Sigmoid colon (tissue), 7 donors: ENCODE data around the gene PDIA6. TPM values are rescaled to one million over a fixed set of nuclear protein-coding genes. Genes with fewer than 3 reads are reported as not detected.

Experiments
- DNase-seq: peaks from one replicate; pipeline ENCODE4 v3.0.0-alpha.2; 2019
- H3K27ac ChIP-seq, 4 donors: fragments of 200-600 bp; sonication (generic); one replicate each; pipeline ENCODE4 v1.5.1; 2016 to 2019; ENCODE audit warnings: mild to moderate bottlenecking in 1 of 4
- H3K27me3 ChIP-seq, 3 donors: fragments of 200-600 bp; sonication (generic); one replicate each; pipeline ENCODE4 v1.5.1; 2019; ENCODE audit warnings: mild to moderate bottlenecking in 1 of 3
- H3K36me3 ChIP-seq, 4 donors: fragments of 200-600 bp; sonication (generic); one replicate each; pipeline ENCODE4 v1.5.1; 2016 to 2019
- H3K4me1 ChIP-seq, 4 donors: fragments of 200-600 bp; sonication (generic); one replicate each; pipeline ENCODE4 v1.5.1; 2017 to 2019
- H3K4me3 ChIP-seq, 4 donors: fragments of 200-600 bp; sonication (generic); one replicate each; pipeline ENCODE4 v1.5.1; 2017 to 2019; ENCODE audit warnings: mild to moderate bottlenecking in 2 of 4, moderate library complexity in 1 of 4
- H3K9me3 ChIP-seq, 4 donors: fragments of 200-600 bp in 3 of 4; sonication (generic) in 3 of 4; one replicate each; pipeline versions ENCODE4 v1.5.1 to v1.6.1; 2013 to 2019
- CTCF ChIP-seq, 4 experiments: fragments of 450-650 bp in 3 of 4; fragments of 200-600 bp in 1 of 4; IDR thresholded peaks; one replicate each; pipeline ENCODE4 v1.5.1; 2016 to 2019; ENCODE audit warnings: antibody characterized with exemption in 4 of 4, mild to moderate bottlenecking in 3 of 4, moderate library complexity in 2 of 4
- EP300 ChIP-seq, 4 donors: sonication (generic); formaldehyde crosslinking; IDR thresholded peaks; one replicate each; pipeline ENCODE4 v1.6.1; 2017; ENCODE audit warnings: antibody characterized with exemption in 4 of 4
- POLR2A ChIP-seq, 2 donors: fragments of 450-650 bp; IDR thresholded peaks; one replicate each; pipeline ENCODE4 v1.6.1; 2016; ENCODE audit warnings: antibody characterized with exemption in 2 of 2, mild to moderate bottlenecking in 2 of 2, moderate library complexity in 2 of 2
- POLR2AphosphoS5 ChIP-seq, 4 donors: sonication (generic); formaldehyde crosslinking; IDR thresholded peaks; one replicate each; pipeline ENCODE4 v1.6.1; 2017; ENCODE audit warnings: antibody characterized with exemption in 4 of 4
- WGBS, 2 donors: extraction: QIAGEN DNeasy Blood & Tissue Kit; methylation state at CpG; one replicate each; pipeline ENCODE4 v1.1.7; 2013; 5-methylcytosine and 5-hydroxymethylcytosine counted together
- intact Hi-C: fragments of 100-400 bp; cut with DNase I; formaldehyde crosslinking; loops from one replicate; pipeline ENCODE4 v1.15.1; 2023
- polyA plus RNA-seq, 3 donors: library from polyadenylated mRNA; stranded (reverse); fragments of 200-250 nt; gene quantifications; one replicate each; pipeline ENCODE4 v1.2.3, GENCODE V29; 2013
- total RNA-seq, 4 donors: library from RNA; depleted of rRNA; stranded (reverse); fragments of >200 nt; gene quantifications; one replicate each; pipeline ENCODE4 v1.1.0, GENCODE V29; 2016
- donor health status: healthy with polysubstance abuse.
- donor health status: Bipolar disorder and iron deficiency.
- donor health status: healthy.

PDIA6 gene
- total and polyA plus RNA-seq, 7 donors, result 31.8 to 211 (median 80.6) TPM

- no peak for TF ChIP-seq CTCF (IDR thresholded peaks at IDR 0.05)
- no peak for TF ChIP-seq POLR2A (IDR thresholded peaks at IDR 0.05)
- TF ChIP-seq POLR2AphosphoS5 (IDR thresholded peaks at IDR 0.05), result no peak
- TF ChIP-seq EP300 (IDR thresholded peaks at IDR 0.05), result no peak
- WGBS, 2 donors, result 76 to 82% methylated on average over 2 of the region's 2 CpGs
- Histone ChIP-seq H3K27ac (no peak overlapping the region), H3K9me3 (no peaks in the 10 kb centered on the region), H3K27me3 (no peaks in the 10 kb centered on the region), H3K4me3 (no peak overlapping the region), H3K4me1 (peaks cover 0 to 5% (median 2%) of the 10 kb centered on the region in 4 donors), H3K36me3 (peaks cover 44 to 95% (median 51%) of the 10 kb centered on the region in 4 donors)
- DNase-seq, result no peak
- intact Hi-C loops, result no loop called here
Observed at GRCh38 chr2:10792001-10792634, 20.5 kb downstream of the PDIA6 start.

- Histone ChIP-seq H3K9me3 (no peaks in the 10 kb centered on the region), H3K4me3 (no peak overlapping the region), H3K27me3 (no peaks in the 10 kb centered on the region), H3K4me1 (peaks cover 0 to 11% (median 4%) of the 10 kb centered on the region in 4 donors), H3K27ac (no peak overlapping the region), H3K36me3 (peaks cover 36 to 96% (median 55%) of the 10 kb centered on the region in 4 donors)
- intact Hi-C loops, result no loop called here
- 57 to 65% methylated on average over 6 of the region's 6 CpGs for WGBS, 2 donors
- no peak for TF ChIP-seq POLR2AphosphoS5 (IDR thresholded peaks at IDR 0.05)
- TF ChIP-seq EP300 (IDR thresholded peaks at IDR 0.05), result no peak
- TF ChIP-seq POLR2A (IDR thresholded peaks at IDR 0.05), result no peak
- no peak for DNase-seq
Observed at GRCh38 chr2:10790228-10790973, 22.2 kb downstream of the PDIA6 start.

DNA sequence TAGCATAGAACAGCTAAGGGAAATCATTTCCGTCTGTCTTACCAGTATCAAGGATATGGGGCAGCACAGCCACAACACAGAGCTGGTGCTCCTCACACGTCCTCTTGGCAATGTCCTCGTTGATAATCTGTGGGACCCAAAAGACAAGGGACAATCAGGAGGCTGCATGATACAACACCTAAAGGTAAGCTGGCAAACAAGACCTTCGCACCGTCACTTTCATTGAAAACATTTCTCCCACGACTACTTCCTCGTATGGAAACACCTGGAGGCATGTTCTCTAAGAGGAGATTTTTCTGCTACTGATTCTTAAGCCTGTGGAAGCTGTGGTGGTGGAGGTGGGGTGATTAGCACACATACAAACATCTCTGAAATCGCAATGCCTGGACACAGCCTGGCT is 23.7 kb downstream of the PDIA6 start:
- H3K4me1 ChIP-seq, result peaks cover 0 to 22% (median 6%) of the 10 kb centered on the region in 4 donors
- no peak for TF ChIP-seq EP300 (IDR thresholded peaks at IDR 0.05)
- no peak for TF ChIP-seq POLR2A (IDR thresholded peaks at IDR 0.05)
- no peak overlapping the region for H3K4me3 ChIP-seq
- H3K27ac ChIP-seq, result no peak overlapping the region
- DNase-seq, result no peak
- no peaks in the 10 kb centered on the region for H3K9me3 ChIP-seq
- H3K36me3 ChIP-seq, result peaks cover 36 to 97% (median 54%) of the 10 kb centered on the region in 4 donors
- WGBS, 2 donors, result 21 to 62% methylated on average over 8 of the region's 8 CpGs
- H3K27me3 ChIP-seq, result no peaks in the 10 kb centered on the region
- intact Hi-C loops, result no loop called here

DNA sequence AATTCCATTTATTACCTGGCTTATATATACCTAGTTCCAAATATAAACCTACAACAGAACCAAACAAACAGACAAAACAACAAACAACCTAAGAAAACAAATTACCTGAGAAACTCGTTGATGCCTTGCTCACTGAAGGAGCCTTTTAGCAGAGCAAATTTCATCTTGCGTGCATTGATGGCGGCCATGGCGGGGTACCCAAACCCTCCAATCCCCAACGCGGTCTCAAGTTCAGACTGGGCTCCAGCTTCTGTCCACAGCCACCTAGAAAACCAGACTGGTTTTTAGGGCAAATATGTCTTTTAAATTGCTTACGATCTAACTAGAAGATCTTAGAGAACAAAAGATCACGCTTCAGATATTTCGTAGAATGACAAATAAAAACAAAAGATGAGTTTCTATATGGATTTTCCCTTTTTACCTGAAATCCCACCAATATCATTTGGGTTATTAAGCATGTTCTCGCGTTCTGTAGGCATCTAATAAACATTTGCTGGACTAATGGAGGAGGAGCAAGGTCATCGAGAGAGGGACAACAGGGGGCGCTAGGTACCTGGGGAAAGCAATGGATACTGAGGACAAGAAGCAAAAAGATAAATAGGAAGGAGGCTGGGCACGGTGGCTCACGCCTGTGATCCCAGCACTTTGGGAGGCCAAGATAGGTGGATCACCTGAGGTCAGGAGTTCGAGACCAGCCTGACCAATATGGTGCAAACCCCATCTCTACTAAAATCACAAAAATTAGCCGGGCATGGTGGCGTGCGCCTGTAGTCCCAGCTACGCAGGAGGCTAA is 25.2 kb downstream of the PDIA6 start:
- Histone ChIP-seq H3K4me1 (peaks cover 0 to 19% (median 5%) of the 10 kb centered on the region in 4 donors), H3K36me3 (peaks cover 34 to 97% (median 51%) of the 10 kb centered on the region in 4 donors), H3K27me3 (no peaks in the 10 kb centered on the region), H3K9me3 (no peaks in the 10 kb centered on the region), H3K4me3 (no peak overlapping the region), H3K27ac (no peak overlapping the region)
- intact Hi-C loops, result no loop called here
- 89 to 92% methylated on average over 20 of the region's 20 CpGs for WGBS, 2 donors
- DNase-seq, result no peak
- no peak for TF ChIP-seq EP300 (IDR thresholded peaks at IDR 0.05)
- TF ChIP-seq POLR2A (IDR thresholded peaks at IDR 0.05), result no peak
- no peak for TF ChIP-seq POLR2AphosphoS5 (IDR thresholded peaks at IDR 0.05)
- no peak for TF ChIP-seq CTCF (IDR thresholded peaks at IDR 0.05)

- intact Hi-C loops, result no loop called here
- Histone ChIP-seq H3K9me3 (no peaks in the 10 kb centered on the region), H3K4me1 (peaks cover 0 to 16% (median 5%) of the 10 kb centered on the region in 4 donors), H3K27me3 (no peaks in the 10 kb centered on the region), H3K27ac (peak overlapping the region in 3 of 4 donors; percentile 63 to 75 (median 70)), H3K36me3 (peaks cover 32 to 97% (median 55%) of the 10 kb centered on the region in 4 donors), H3K4me3 (no peak overlapping the region)
- WGBS, 2 donors, result 94 to 97% methylated on average over 12 of the region's 12 CpGs
- DNase-seq, result no peak
- TF ChIP-seq EP300 (IDR thresholded peaks at IDR 0.05) (no peak), POLR2AphosphoS5 (IDR thresholded peaks at IDR 0.05) (no peak), POLR2A (IDR thresholded peaks at IDR 0.05) (no peak), CTCF (IDR thresholded peaks at IDR 0.05) (no peak)
Observed at GRCh38 chr2:10786240-10786982, 26.2 kb downstream of the PDIA6 start.
